ENCODE results near the gene CD40LG.

- TF ChIP-seq CTCF (conservative IDR thresholded peaks at IDR 0.05), result no peak
- no peak for TF ChIP-seq EZH2 (IDR thresholded peaks at IDR 0.05; ENCODE audit: low read depth)
Observed at GRCh38 chrX:136665258-136665900, 17.4 kb downstream of the CD40LG start.

All from PC-9 (cell line).